Left ventricle myocardium inferior (tissue), 1 donor: ENCODE measurements around the gene TFG. TPM values are rescaled to one million over a fixed set of nuclear protein-coding genes. Genes with fewer than 3 reads are reported as not detected.

Source experiments
- DNase-seq: peaks from one replicate; pipeline ENCODE4 v3.0.0-alpha.2; 2020
- H3K27ac ChIP-seq: fragments of 200-600 bp; replicated peaks from 2 replicates; pipeline ENCODE4 v1.8.0; 2021
- H3K27me3 ChIP-seq: fragments of 200-600 bp; 2 replicates; pipeline ENCODE4 v1.8.0; 2021; ENCODE audit warnings: low read depth
- H3K36me3 ChIP-seq: fragments of 200-600 bp; 2 replicates; pipeline ENCODE4 v1.8.0; 2021
- H3K4me1 ChIP-seq: fragments of 200-600 bp; 2 replicates; pipeline ENCODE4 v1.8.0; 2021
- H3K4me3 ChIP-seq: fragments of 200-600 bp; 2 replicates; pipeline ENCODE4 v1.8.0; 2021; ENCODE audit warnings: mild to moderate bottlenecking, moderate library complexity
- H3K9me3 ChIP-seq: fragments of 200-600 bp; replicated peaks from 2 replicates; pipeline ENCODE4 v1.8.0; 2021
- intact Hi-C: fragments of 100-400 bp; cut with micrococcal nuclease; formaldehyde crosslinking; loops from one replicate; pipeline ENCODE4 v1.11.0; 2022
- total RNA-seq: library from RNA; stranded (reverse); fragmentation: NEBNext Ultra II Directional; extraction: Animal tissue kit (Norgen Biotek cat#: 25700); gene quantifications from one replicate; pipeline ENCODE4 v1.2.1, GENCODE V29; 2021
- TF ChIP-seq, protein P1 (sequence below): fragments of 200-600 bp; IDR thresholded peaks from 2 replicates; pipeline ENCODE4 v1.8.0; 2021; ENCODE audit warnings: antibody characterized with exemption, mild to moderate bottlenecking, borderline replicate concordance
- donor health status: DM: no; HTN: yes; CAD: no; lungs with severe emphysema.

The TFG gene
- total RNA-seq, 1 donor from 2014 or later = 114 TPM

DNA sequence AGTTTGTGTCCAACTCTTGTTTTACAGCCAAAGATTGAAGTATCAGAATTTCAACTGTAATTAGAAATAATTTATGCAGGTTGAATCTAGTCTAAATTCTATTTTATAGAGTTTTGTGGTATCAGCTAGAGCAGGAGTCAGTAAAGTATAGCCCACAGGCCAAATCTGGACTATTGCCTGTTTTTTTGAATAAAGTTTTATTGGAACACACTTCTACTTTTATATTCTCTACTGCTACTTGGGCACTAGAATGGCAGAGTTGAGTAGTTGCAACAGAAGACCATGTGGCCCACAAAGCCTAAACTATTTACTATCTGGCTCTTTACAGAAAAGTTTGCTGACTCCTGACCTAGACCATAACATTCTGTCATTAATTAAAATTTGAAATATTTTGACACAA, 36.3 kb downstream of the TFG start:
- Histone ChIP-seq H3K4me1 (peaks cover 18% of the 10 kb centered on the region), H3K9me3 (no peaks in the 10 kb centered on the region), H3K27me3 (no peaks in the 10 kb centered on the region), H3K36me3 (peaks cover 86% of the 10 kb centered on the region), H3K27ac (peak overlapping the region; percentile 40), H3K4me3 (no peak overlapping the region)
- intact Hi-C loops = no loop called here
- TF ChIP-seq, protein P1, sequence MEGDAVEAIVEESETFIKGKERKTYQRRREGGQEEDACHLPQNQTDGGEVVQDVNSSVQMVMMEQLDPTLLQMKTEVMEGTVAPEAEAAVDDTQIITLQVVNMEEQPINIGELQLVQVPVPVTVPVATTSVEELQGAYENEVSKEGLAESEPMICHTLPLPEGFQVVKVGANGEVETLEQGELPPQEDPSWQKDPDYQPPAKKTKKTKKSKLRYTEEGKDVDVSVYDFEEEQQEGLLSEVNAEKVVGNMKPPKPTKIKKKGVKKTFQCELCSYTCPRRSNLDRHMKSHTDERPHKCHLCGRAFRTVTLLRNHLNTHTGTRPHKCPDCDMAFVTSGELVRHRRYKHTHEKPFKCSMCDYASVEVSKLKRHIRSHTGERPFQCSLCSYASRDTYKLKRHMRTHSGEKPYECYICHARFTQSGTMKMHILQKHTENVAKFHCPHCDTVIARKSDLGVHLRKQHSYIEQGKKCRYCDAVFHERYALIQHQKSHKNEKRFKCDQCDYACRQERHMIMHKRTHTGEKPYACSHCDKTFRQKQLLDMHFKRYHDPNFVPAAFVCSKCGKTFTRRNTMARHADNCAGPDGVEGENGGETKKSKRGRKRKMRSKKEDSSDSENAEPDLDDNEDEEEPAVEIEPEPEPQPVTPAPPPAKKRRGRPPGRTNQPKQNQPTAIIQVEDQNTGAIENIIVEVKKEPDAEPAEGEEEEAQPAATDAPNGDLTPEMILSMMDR = no peak
- DNase-seq = no peak

DNA sequence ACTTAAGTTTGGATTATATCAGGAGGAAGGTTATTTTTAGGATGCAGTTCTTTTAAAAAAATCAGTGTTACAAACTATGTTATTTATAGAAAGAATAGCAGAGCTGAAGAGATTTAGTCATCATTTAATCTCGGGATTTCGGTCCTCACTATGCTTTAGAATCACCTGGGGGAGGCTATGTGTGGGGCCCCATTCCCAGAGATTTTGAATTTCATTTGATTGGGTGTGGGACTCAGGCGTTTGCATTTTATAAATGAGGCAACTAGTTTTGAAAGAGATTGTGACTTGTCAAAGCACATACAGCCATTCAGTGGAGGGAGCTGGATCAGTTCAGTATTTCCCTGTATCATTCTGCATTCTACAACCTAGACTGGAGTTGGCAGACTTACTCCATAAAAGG, 36.8 kb downstream of the TFG start:
- Histone ChIP-seq H3K4me1 (peaks cover 14% of the 10 kb centered on the region), H3K27me3 (no peaks in the 10 kb centered on the region), H3K4me3 (no peak overlapping the region), H3K27ac (peak overlapping the region; percentile 40), H3K9me3 (no peaks in the 10 kb centered on the region), H3K36me3 (peaks cover 86% of the 10 kb centered on the region)
- TF ChIP-seq, protein P1 = no peak
- no peak for DNase-seq
- intact Hi-C loops = no loop called here

DNA sequence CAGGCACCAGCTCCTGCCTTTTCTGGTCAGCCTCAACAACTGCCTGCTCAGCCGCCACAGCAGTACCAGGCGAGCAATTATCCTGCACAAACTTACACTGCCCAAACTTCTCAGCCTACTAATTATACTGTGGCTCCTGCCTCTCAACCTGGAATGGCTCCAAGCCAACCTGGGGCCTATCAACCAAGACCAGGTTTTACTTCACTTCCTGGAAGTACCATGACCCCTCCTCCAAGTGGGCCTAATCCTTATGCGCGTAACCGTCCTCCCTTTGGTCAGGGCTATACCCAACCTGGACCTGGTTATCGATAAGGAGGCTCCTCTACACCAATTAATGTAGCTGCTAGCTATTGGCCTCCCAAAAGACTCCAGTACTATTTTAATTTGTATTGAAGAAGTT, 38.9 kb downstream of the TFG start:
- Histone ChIP-seq H3K4me1 (peaks cover 15% of the 10 kb centered on the region), H3K4me3 (no peak overlapping the region), H3K36me3 (peaks cover 86% of the 10 kb centered on the region), H3K9me3 (no peaks in the 10 kb centered on the region), H3K27me3 (no peaks in the 10 kb centered on the region), H3K27ac (no peak overlapping the region)
- intact Hi-C loops = no loop called here
- TF ChIP-seq, protein P1 = no peak
- no peak for DNase-seq

DNA sequence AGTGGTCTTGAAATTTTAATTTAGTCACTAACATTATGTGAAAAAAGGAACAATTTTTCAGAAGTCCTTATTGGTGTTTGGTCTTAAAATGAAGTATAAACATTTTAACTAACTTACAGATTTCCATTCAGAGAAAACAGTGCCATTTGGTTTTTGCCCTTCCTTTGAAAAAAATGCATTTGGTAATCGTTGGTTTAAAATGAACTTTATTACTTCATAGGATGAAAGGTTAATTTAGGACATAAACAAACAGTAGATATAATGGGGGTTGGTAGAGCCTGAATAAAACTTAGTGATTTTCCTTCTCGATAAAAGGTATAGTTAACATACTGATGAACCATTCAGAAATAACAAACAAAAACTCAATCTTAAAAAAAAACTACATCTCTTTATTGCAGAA, 39.7 kb downstream of the TFG start:
- H3K4me1 ChIP-seq = peaks cover 21% of the 10 kb centered on the region
- TF ChIP-seq, protein P1 = no peak
- intact Hi-C loops = no loop called here
- H3K27ac ChIP-seq = no peak overlapping the region
- DNase-seq = no peak
- H3K27me3 ChIP-seq = no peaks in the 10 kb centered on the region
- H3K4me3 ChIP-seq = no peak overlapping the region
- H3K9me3 ChIP-seq = no peaks in the 10 kb centered on the region
- H3K36me3 ChIP-seq = peaks cover 82% of the 10 kb centered on the region

DNA sequence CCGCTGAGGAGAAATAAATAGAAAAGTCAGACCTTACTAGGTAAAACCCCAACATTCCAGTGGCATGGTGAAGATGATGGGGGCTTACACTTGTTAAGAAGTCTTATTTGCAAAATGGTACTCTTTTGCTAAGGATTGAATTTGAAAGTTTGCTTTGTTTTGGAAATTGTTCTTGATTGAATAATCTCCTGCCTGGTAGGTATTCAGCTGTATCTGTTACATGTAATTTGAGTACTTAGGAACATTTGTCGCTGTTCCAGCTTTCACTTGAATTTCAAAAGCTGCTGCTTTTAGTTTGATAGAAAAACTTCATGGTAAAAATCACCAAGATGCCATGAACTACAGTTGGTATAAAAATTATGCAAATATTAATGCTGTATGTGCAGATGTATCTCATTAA, 44.6 kb downstream of the TFG start:
- DNase-seq = no peak
- Histone ChIP-seq H3K9me3 (no peaks in the 10 kb centered on the region), H3K27ac (peak overlapping the region; percentile 15), H3K4me3 (no peak overlapping the region), H3K4me1 (peaks cover 40% of the 10 kb centered on the region), H3K27me3 (no peaks in the 10 kb centered on the region), H3K36me3 (peaks cover 56% of the 10 kb centered on the region)
- intact Hi-C loops = no loop called here
- TF ChIP-seq, protein P1 = no peak
